GM23248 (cell line): ENCODE results near the gene ACADSB.

Experiments
- EZH2 ChIP-seq: fragments of 200-600 bp; sonication (generic); IDR thresholded peaks from 2 replicates; pipeline ENCODE4 v1.6.1; 2018; ENCODE audit warnings: antibody characterized with exemption, mild to moderate bottlenecking; ENCODE audit not compliant: insufficient read depth, poor library complexity, severe bottlenecking
- EZH2phosphoT487 ChIP-seq: fragments of 200-600 bp; sonication (generic); IDR thresholded peaks from 2 replicates; pipeline ENCODE4 v1.6.1; 2018; ENCODE audit warnings: antibody characterized with exemption, moderate library complexity, mild to moderate bottlenecking, low read depth; ENCODE audit not compliant: insufficient read depth

DNA sequence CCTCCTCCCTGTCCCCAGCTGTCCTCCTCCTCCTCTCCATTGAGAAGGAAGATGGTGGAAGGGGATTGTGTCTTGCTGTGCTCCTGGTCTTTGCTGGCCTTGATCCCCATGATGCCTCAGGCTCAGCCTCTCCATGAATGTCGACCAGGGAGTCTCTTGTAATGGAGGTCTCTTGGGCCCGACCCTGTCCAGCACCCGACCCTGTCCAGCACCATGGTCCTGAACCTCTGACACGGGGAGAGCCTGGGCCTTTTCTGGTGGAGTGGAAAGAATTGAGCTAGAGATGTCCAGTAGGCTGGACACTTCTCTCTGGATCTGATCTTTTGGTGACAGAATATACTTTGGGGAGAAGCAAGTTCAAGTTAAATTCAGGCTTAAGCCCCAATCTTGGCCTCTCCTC, 84.7 kb downstream of the ACADSB start:
- TF ChIP-seq EZH2 (no peak), EZH2phosphoT487 (no peak)
